Measurements from ENCODE around the gene CASP5.
"Not testable (repeated sequence)": the region's sequence is repeated elsewhere in the genome, so short reads cannot be mapped to it uniquely, and the experiment has no call there.

The CASP5 gene

DNA sequence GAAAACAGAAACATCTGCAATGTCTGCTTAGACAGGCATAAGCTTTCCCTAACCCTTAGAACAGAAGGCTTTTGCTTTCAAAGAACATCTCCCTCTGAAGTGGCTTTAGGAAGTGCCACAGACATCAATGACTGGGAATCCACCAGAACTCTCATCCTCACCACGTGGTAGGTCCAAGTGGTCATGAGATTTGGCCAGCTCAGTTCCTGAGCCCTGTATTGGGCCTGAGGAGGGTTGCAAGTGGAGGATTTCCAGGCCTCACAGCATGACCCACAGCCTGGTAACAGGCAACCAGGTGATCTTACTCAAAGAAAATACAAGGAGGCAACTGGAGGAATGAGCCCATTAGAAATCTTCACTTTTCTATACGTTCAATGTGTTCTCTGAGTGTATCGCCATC is 10.4 kb upstream of the CASP5 start:
- DNase-seq: no peak

DNA sequence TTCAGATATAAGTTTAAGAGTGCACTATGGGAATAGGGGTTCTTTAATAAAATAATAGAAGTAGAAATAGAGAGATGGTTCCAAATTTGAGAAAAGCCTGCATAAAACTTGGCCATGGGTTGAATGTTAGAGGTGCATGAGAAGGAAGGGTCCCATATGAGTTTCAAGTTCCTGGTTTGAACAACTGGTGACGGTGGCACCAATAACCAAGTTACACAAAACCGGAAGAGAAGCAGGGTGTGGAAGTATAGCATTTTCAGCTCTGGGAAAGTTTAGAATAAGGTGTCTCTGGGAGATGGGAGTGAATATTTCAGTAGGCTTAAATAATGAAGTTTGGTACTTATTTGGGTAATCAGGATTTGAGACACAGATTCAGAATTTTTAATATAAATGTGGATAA is 9.5 kb upstream of the CASP5 start:
- no peak for DNase-seq

DNA sequence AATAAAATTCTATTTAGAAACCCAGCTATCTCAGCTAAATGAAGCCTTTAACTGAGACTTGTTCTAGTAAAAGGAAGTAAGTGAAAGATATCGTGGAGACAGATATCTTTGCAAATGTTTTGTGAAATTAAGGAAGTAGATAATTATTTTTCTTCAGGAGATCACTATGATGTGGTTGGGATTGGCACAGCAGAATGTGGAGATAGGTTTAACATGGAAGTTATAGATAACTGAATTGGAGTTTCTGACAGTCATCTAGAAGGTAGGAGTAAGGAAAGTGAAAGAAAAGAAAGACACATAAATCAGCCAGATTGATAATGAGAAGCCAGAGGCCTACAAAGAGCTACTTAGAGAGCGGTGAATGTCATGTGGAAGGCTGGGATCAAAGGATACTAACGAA is 4.7 kb upstream of the CASP5 start:
- DNase-seq: no peak

DNA sequence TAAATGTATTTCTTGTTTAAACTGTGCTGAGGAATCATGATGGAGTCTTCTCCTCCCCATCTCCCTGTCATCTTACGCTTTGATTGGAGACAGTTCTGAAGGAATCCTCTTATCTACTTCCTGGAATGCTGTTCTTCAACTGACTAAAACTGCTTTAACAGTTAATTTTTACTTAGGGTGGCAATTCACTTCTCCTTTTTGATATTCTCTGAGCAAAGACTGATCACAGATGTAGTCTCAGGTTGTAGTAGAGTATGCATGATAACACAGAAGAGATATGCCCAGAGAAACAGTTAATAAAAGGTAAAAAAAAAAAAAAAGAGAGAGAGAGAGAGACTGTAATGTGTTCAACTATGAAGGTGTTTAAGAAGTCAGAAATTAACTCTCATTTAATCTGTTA is 1.4 kb upstream of the CASP5 start:
- DNase-seq: no peak

DNA sequence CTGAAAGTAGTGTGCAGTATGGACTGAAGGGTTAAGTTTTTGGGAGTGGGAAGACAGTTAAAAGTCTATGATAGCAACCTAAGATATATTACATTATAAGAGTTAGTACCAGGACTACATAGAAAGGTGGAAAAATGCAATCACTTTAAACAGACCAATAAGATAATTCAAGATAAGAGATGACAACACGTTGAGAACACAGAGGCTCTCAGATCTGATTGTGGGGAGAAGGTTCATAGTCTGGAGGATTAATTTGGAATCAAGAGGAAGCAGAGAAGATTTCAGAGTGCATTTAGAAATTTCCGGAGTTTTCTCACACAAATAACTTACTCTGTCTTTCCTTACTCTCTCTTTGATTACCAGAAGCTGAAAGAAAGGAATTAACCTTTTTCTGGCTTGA is 441 bp downstream of the CASP5 start:
- no peak for DNase-seq

- no peak for DNase-seq
Measured at GRCh38 chr11:105007463-105007862, 15.5 kb downstream of the CASP5 start.

DNA sequence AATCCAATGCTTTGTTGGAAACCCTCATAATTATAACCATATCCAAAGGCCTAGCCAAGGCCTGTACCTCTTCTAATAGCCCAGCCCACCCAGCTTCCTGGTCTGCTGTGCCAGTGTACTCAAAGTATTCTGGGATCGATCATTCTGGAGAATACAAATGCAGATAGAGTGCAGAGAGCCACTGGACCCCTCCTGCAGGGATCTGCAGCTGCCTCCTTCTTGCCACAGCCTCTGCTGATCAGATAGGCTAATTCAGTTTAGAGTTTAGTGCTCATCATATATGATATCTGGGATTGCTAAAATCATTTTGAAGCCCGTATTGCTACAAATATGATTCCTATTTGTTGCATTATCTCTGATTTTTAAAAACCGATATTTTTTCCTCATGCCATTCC is 17.5 kb downstream of the CASP5 start:
- DNase-seq: no peak

DNA sequence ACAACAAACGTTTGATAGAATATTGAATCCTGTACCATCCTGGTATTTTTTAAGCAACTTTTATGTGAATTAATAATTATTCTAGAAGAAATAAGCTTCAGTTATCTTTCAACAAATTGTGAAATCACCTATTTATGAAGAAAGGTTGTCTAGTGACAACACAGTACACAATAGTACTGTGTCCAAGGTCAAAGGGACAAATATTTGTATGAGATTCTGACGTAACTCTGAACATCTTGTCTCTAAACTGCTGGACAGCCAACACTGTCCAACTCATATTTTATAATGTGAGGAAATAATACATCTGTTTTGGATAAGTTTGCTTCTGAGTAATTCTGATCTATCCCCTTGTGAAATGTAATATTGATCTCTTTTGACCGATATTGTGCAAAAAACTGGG is 18.9 kb downstream of the CASP5 start:
- no peak for DNase-seq

DNA sequence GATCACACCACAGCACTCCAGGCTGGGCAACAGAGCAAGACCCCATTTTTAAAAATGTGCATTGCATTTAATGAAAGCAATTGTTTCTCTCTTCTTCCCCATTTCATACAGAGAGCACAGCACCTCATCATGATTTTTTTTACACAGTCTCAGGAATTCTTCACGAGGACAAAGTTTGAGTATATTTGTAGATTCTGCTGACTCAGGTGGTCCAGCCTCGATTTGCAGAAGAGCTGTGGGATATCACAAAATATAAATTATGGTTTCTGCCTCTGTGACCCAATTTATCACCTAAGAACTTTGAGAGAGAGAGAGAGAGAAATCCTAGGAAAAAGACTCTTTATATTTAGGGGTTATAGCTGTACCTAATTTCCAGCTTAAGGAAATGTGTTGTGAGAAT is 19.8 kb downstream of the CASP5 start:
- no peak for DNase-seq

GRCh38 chr11:105000797-105001196 is 22.2 kb downstream of the CASP5 start:
- no peak for DNase-seq

GRCh38 chr11:105000167-105000566 is 22.8 kb downstream of the CASP5 start:
- DNase-seq: no peak

- DNase-seq: no peak
Measured at GRCh38 chr11:104999721-105000120, 23.2 kb downstream of the CASP5 start.

DNA sequence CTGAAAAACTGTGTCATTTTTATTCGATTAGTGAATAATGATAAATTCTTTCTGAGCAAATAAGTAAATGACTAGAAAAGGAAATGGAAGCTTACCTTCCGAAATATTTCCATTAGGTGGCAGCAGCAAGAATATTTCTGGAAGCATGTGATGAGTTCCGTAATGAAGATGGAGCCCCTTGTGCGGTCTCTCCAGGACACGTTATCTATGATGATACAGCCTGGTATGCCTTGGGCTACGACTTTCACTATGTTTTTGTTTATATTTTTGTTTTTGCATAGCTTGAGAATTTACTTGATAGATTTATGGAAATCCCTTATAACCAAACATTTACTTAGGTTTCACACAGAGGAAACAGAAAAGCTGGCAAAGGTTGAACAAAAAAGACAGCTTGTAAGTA is 25.7 kb downstream of the CASP5 start:
- no peak for DNase-seq

GRCh38 chr11:104995001-104995408 is 28.0 kb downstream of the CASP5 start:
- DNase-seq: peak; percentile 84

DNA sequence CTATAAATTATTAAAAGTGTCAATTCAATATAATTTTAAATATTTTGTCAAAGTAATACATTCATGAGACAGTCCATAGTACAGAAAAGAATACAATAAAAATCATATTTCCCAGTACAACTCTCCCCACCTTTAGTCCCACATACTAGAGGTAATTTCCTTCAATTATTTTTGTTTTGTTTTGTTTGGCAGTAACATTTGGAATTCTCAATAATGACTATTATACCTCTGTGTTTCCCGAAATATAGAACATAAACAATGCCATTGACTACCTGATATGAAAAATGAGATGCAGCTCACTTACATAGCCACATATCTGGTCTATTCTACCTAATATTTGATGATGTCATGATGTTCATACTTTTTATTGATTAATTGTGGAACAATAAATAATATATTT is 30.2 kb downstream of the CASP5 start:
- DNase-seq: no peak

DNA sequence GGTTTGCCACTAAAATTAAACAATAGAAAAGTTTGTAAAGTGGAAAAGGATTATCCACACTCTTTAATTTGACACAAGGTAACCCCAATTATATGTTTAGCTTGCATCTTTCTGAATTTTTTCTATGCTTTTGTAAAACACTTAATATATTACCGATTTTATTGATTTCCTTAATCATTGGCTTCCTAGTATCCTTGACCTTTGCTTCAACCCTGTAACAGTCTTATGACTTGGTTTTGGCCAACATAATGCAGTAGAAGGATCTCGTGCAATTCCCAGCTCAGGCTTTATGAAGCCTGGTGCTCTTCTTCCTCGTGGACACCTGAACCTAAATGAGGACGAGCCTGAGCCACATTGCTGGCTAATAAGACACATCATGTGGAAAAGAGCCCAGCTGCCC is 31.0 kb downstream of the CASP5 start:
- DNase-seq: no peak

GRCh38 chr11:104984808-104985207 is 38.2 kb downstream of the CASP5 start:
- no peak for DNase-seq

DNA sequence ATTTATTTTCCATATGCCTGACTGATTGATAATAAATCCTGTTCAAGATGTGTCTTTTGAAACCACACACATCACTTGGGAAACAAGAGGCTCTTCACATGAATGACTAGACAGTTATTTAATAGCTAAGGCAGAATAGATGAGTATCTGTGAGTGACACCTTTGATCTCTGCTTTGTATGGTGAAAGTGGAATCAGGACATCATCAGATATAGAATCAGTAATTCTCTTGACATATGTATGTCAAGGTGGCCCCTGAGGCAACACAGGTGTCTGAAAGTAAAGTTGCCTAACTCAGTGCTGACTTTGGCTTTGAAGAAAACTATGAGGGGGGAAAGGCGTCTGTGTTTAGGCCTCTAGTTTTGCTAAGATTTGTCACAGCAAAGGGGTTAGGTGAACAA is 43.1 kb downstream of the CASP5 start:
- no peak for DNase-seq

GRCh38 chr11:104973616-104974015 is 49.4 kb downstream of the CASP5 start:
- no peak for DNase-seq

- DNase-seq: not testable (repeated sequence)
Measured at GRCh38 chr11:104972924-104973323, 50.0 kb downstream of the CASP5 start.

DNA sequence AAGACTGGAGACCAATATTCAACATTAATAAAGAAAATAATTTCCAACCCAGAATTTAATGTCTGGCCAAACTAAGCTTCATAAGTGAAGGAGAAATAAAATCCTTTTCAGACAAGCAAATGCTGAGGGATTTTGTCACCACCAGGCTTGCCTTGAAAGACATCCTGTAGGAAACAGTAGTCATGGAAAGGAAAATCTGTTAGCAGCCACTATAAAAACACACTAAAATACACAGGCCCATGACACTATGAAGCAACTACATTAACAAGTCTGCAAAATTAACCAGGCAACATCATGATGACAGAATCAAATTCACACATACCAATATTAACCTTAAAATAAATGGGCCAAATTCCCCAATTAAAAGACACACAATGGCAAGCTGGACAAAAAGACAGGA is 52.2 kb downstream of the CASP5 start:
- DNase-seq: no peak

GRCh38 chr11:104968856-104969776 is 53.9 kb downstream of the CASP5 start:
- no peak for DNase-seq

DNA sequence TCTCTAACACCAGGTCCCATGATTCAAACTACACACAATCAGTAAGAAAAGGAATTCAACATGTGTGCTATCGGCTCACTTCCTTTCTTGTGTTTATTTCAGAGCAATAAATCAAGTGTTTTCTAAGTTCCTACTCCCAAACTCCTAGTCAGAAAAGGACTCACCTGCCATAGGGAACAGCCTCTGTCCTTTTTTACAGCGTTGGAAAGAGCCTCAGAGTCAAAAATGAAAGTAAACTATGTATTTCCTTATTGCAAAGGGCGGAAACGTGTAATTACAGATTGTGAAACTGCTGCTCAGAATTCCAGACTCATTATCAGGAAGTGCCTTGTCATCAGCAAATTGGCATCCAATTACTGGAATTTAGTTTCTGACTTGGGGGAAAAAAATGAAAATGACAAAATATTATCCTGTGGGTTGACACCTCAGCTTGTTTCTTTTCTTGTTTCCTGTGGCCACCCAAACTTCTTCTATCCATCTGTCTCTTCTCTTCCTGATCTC is 54.6 kb downstream of the CASP5 start, which contains the start of gene CASP4:
Gene CASP4, minus strand, starts transcription at position 220 of the 501 bp plus-strand sequence. Its CDS starts 49 bp downstream, at position 171.
- DNase-seq: no peak

DNA sequence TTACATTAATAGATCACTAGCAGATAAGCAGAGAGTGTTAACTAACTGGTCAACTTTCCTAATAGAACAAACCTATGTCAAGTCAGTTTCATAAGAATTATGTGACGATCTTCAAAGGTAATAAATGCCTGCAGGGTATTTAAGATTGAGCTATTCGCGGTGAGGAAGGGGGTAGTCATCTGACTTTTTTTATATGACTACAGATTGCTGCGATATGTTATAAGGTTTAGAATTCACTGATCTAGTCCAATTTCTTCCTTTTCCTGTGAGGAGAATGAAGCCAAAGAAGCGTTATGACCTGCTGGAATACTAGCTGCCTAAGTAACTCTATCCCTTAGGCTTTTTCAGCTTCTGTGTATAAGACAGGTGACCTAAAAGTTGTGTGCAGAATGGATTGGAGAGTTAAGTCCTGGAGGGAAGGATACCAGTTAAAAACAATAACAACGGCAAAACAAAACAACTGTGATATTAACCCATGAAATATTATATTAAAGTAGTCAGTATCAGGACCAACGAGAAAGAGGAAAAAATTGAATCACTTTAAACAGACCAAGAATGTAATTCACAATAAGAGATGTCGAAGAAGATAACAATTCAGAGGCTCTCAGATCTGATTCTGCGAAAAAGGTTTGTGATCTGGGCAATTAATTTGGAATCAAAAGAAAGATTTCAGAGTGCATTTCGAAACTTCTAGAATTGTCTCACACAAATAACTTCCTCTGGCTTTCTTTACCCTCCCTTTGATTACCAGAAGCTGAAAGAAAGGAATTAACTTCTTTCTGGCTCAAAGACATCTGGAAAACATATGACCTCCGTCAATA is 55.2 kb downstream of the CASP5 start:
- no peak for DNase-seq

Data from NCI-H187 treated with DMSO at 0.1 percent for 48 hours (cell line).